AG08395 (cell line): Measurements from ENCODE around the gene FLRT2.
A peak's percentile ranks its signal among the peaks of the same experiment; 100 is the strongest.

ENCODE experiments used
- DNase-seq: peaks from one replicate; pipeline ENCODE4 v3.0.0; 2012; ENCODE audit warnings: mixed read lengths, low spot score

FLRT2 gene

GRCh38 chr14:85596562-85596961, 66.6 kb downstream of the FLRT2 start:
- DNase-seq: no peak

GRCh38 chr14:85597701-85598100, 67.8 kb downstream of the FLRT2 start:
- no peak for DNase-seq

- DNase-seq: no peak
Measured at GRCh38 chr14:85599939-85600338, 70.0 kb downstream of the FLRT2 start.

GRCh38 chr14:85601246-85601645, 71.3 kb downstream of the FLRT2 start:
- no peak for DNase-seq

DNA sequence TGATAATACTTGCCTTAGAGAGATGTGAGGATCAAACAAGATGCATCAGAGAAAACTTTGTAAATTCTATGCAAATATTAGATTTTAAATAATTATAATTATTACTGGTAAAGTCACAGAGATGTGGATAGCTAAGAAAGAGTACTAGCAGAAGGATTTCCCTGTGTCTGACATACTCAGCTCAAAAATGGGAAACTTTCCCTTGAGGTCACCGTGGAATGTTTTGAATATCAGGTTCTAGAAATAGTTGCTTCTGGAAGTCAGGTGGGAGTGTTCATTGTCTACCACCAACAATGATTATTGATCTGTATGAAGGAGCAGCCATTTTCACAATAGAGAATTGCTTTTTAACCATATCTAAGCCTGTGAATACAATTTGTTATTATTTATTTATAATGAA, 71.7 kb downstream of the FLRT2 start:
- DNase-seq: no peak

DNA sequence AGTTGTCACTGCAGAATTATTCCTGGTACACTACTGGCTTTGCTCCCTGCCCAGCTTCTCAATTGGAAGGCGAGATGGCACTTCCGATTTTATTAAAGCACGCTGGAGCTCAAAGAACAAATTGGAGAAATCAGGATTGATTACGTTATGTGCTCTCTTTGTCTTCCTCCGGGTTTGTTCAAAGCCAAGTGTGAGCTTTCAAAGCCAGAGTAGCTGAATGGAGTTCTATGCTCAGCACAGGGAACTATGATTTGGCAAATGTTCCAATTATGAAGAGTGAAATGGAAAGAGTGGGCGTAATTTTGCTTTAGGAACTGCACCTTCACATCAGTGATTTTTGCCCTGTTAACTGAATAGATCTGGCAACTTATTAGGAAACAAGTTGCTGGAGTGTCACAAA, 72.4 kb downstream of the FLRT2 start:
- DNase-seq: no peak

DNA sequence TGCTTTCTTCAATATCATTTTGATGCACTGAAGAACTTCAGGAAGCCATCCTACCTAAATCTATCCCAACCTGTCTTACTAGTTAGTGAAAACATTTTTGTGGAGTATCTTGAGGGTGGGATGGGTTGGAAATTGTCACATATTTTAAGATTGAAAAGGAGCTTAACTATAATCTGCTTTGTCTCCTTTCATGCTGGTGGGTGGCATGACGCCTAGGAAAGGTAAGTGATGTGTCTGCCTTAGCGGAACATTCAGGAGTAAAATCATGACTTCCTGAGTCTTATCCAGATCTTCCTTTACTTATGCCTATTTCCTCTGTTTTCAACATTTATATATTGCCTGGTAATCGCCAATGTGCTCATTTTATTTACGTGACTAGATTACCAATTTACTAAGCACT, 74.1 kb downstream of the FLRT2 start:
- no peak for DNase-seq

GRCh38 chr14:85604714-85605113, 74.8 kb downstream of the FLRT2 start:
- DNase-seq: no peak

- DNase-seq: peak; percentile 92
Measured at GRCh38 chr14:85607651-85608081, 77.7 kb downstream of the FLRT2 start.

- DNase-seq: no peak
Measured at GRCh38 chr14:85613496-85613895, 83.6 kb downstream of the FLRT2 start.

DNA sequence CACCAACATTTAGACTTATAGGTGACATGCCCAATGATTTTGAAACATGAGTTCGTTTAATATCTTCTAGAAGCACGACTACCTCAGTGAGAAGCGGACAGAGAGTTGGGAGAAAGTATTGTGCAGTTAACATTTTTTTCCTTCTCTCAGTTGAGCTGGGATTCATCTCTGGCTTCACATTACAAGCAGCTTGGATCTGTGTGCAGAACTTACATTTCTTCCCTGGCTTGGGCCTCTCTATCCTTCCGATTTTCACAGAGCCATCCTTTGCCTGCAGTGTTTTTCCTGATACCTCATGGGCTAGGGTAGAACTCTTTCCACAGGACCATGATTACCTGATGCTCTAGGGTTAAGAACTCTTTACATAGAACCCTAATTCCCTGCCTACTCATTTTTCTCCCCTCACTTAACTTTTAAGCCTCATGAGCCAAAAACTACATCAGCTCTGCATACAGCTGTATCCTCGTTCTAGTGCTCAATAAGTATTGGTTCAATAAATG, 86.5 kb downstream of the FLRT2 start:
- DNase-seq: no peak

DNA sequence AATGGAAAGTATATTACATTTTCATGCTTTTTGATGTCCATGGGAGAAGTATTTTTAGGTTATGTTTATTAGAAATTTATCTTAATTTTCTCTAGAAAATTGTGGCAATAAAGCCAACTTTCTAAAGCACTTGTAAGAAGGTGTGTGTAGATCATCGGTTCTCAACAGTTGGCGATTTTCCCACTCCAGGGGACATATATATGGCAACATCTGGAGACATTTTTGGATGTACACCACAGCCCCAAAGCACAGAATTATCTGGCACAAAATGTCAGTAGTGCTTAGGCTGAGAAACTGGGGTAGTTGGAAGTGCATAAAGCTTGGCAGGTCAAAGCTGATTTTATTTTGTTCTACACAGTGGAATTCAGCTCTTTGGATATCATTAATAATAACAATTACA, 86.9 kb downstream of the FLRT2 start:
- no peak for DNase-seq

GRCh38 chr14:85617791-85618190, 87.8 kb downstream of the FLRT2 start:
- no peak for DNase-seq

DNA sequence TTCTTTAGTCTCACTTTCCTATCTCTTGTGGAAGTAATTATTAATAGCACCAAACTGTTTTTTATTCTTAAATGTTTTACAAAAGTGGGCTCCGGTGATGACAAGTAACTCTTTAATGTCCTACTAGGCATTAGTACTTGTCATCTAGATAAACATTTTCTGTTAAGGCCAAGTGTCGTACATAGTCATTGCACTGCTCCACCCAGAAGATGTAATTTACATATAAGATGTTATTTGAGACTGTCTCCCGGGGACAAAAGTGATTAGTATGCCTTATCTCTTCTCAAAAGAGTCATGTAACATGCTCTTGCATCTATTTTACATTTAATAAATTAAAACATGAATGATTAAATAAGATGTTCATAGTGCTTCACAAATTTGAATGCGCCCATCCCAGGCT, 88.4 kb downstream of the FLRT2 start:
- DNase-seq: no peak

DNA sequence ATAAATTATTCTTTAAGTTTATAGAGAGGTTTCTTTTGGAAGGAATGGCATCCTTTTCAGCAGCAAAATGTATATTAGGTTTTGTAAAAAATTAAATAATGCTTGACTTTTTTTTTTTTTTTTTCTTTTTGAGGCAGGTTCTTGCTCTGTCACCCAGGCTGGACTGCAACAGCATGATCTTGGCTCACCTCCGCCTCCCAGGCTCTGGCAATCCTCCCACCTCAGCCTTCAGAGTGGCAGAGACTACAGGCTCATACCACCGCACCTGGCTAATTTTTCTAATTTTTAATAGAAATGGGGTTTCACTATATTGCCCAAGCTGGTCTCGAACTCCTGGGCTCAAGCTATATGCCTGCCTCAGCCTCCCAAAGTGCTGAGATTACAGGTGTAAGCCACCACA, 89.0 kb downstream of the FLRT2 start:
- DNase-seq: no peak

DNA sequence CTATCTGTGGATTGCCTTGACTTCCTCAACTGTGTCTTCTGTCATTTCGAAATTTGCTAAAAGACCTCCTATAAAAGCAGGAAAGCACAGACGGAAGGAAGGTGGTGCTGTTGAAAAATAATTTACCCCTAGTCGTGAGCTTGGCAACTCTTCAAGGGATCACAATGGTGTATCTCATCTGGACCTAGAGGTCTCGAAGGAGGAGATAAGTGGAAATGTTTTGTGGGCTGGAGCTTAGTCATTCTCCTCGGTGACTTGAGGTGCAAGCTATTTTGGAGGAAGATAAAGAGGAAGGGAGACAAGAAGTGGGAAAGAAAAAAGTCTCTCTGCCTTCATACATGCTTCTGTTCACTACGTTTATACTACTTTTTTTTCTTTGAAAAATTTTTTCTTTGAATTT, 89.9 kb downstream of the FLRT2 start:
- no peak for DNase-seq

DNA sequence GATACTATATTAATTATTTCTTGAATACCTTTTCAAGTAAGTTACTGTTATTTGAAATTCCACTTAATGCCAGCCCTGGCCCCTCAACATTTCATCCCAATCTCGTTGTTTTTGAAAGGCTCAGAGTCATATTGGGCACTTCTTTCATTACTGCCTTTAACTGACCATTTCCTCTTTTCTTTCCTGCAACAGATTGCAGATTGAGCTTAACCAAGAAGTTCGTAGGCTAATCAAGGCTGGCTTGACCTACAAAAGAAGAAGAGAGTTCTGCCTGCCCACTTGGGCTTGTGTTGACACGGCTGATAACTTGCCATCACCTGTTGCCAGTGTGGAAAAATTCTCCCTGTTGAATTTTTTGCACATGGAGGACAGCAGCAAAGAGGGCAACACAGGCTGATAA, 91.0 kb downstream of the FLRT2 start:
- no peak for DNase-seq

GRCh38 chr14:85622106-85622505, 92.2 kb downstream of the FLRT2 start:
- no peak for DNase-seq

GRCh38 chr14:85622986-85623685, 93.2 kb downstream of the FLRT2 start:
- DNase-seq: no peak

GRCh38 chr14:85625925-85626585, 96.1 kb downstream of the FLRT2 start:
- DNase-seq: no peak

GRCh38 chr14:85634205-85634604, 104.3 kb downstream of the FLRT2 start:
- DNase-seq: peak; percentile 4

- DNase-seq: no peak
Measured at GRCh38 chr14:85644211-85644610, 114.3 kb downstream of the FLRT2 start.

DNA sequence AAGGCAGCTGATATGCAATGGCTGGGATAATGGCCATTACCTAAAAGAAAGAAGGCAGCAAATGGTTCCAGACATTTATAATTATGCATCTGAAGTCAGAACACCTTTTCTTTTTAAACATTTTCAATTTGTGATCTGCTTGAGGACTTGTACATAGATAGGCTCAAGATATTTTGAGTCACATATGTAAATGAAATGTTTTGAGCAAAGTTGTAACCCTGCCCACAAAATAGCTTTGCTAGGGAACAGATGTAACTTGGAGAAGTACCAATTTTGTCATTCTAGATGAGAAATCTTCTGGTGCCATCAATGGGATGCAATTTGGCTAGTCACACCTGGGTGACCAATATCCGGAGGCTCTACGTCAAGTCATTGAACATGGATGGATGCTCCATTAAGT, 123.1 kb downstream of the FLRT2 start:
- DNase-seq: no peak
